Measurements from ENCODE around the gene MAP1LC3B.

The MAP1LC3B gene

GRCh38 chr16:87391950-87392820 lies at the start of gene MAP1LC3B:
MAP1LC3B (plus strand) TSS chr16:87392336; CDS start chr16:87392428, 92 bp downstream.
- peak within 1 kb of the TSS; percentile 87 to 92 for H3K4me3 Mint-ChIP-seq
- H3K9me3 Mint-ChIP-seq: no peaks in the 10 kb centered on the region
- DNase-seq (peak; percentile 99), ATAC-seq (replicated peaks) (peak; percentile 69 to 76)
- H3K27ac Mint-ChIP-seq: peak within 1 kb of the TSS; percentile 97
- peaks cover 2 to 9% of the 10 kb centered on the region in 2 donors for H3K36me3 Mint-ChIP-seq
- peaks cover 34 to 58% of the 10 kb centered on the region in 2 donors for H3K4me1 Mint-ChIP-seq
- no peaks in the 10 kb centered on the region for H3K27me3 Mint-ChIP-seq

GRCh38 chr16:87342504-87342903 lies 49.6 kb upstream of the MAP1LC3B start:
- ATAC-seq (replicated peaks) (no peak), DNase-seq (no peak)
- H3K27me3 Mint-ChIP-seq: no peaks in the 10 kb centered on the region
- no peak overlapping the region for H3K27ac Mint-ChIP-seq
- peaks cover 10 to 12% of the 10 kb centered on the region in 2 donors for H3K4me1 Mint-ChIP-seq
- H3K36me3 Mint-ChIP-seq: peaks cover 59 to 62% of the 10 kb centered on the region in 2 donors
- peaks cover 0 to 2% of the 10 kb centered on the region in 2 donors for H3K9me3 Mint-ChIP-seq
- H3K4me3 Mint-ChIP-seq: no peak overlapping the region

GRCh38 chr16:87342978-87343752 lies 49.0 kb upstream of the MAP1LC3B start:
- peaks cover 10 to 11% of the 10 kb centered on the region in 2 donors for H3K4me1 Mint-ChIP-seq
- H3K27ac Mint-ChIP-seq: peak overlapping the region; percentile 14
- ATAC-seq (replicated peaks) (no peak), DNase-seq (no peak)
- no peak overlapping the region for H3K4me3 Mint-ChIP-seq
- peaks cover 59 to 64% of the 10 kb centered on the region in 2 donors for H3K36me3 Mint-ChIP-seq
- H3K27me3 Mint-ChIP-seq: no peaks in the 10 kb centered on the region
- H3K9me3 Mint-ChIP-seq: peaks cover 0 to 2% of the 10 kb centered on the region in 2 donors

- DNase-seq: no peak
- H3K9me3 Mint-ChIP-seq: peaks cover 0 to 2% of the 10 kb centered on the region in 2 donors
- H3K4me1 Mint-ChIP-seq: peaks cover 10% of the 10 kb centered on the region in 2 donors
- H3K27ac Mint-ChIP-seq: peak overlapping the region; percentile 25
- H3K36me3 Mint-ChIP-seq: peaks cover 63 to 67% of the 10 kb centered on the region in 2 donors
- ATAC-seq (replicated peaks): no peak
- H3K27me3 Mint-ChIP-seq: no peaks in the 10 kb centered on the region
- no peak overlapping the region for H3K4me3 Mint-ChIP-seq
Measured at GRCh38 chr16:87343753-87344050, 48.4 kb upstream of the MAP1LC3B start.

- Mint-ChIP-seq H3K4me1 (peaks cover 7 to 10% of the 10 kb centered on the region in 2 donors), H3K27me3 (no peaks in the 10 kb centered on the region), H3K36me3 (peaks cover 58 to 66% of the 10 kb centered on the region in 2 donors), H3K9me3 (no peaks in the 10 kb centered on the region), H3K27ac (no peak overlapping the region), H3K4me3 (no peak overlapping the region)
- no peak for ATAC-seq (replicated peaks)
- no peak for DNase-seq
Measured at GRCh38 chr16:87344165-87344930, 47.8 kb upstream of the MAP1LC3B start.

- Mint-ChIP-seq H3K27ac (peak overlapping the region; percentile 94), H3K4me3 (peak overlapping the region in 1 of 2 donors; percentile 44), H3K36me3 (peaks cover 53 to 64% of the 10 kb centered on the region in 2 donors), H3K4me1 (peaks cover 10% of the 10 kb centered on the region in 2 donors), H3K9me3 (no peaks in the 10 kb centered on the region), H3K27me3 (no peaks in the 10 kb centered on the region)
- peak; percentile 11 for DNase-seq
- ATAC-seq (replicated peaks): peak; percentile 77 to 79
Measured at GRCh38 chr16:87344931-87345631, 47.1 kb upstream of the MAP1LC3B start.

- ATAC-seq (replicated peaks) (no peak), DNase-seq (no peak)
- Mint-ChIP-seq H3K4me3 (peak overlapping the region in 1 of 2 donors; percentile 44), H3K27ac (peak overlapping the region; percentile 94), H3K27me3 (no peaks in the 10 kb centered on the region), H3K4me1 (peaks cover 10% of the 10 kb centered on the region in 2 donors), H3K9me3 (no peaks in the 10 kb centered on the region), H3K36me3 (peaks cover 52 to 58% of the 10 kb centered on the region in 2 donors)
Measured at GRCh38 chr16:87345726-87346424, 46.3 kb upstream of the MAP1LC3B start.

GRCh38 chr16:87346517-87347060 lies 45.5 kb upstream of the MAP1LC3B start:
- Mint-ChIP-seq H3K27me3 (no peaks in the 10 kb centered on the region), H3K9me3 (no peaks in the 10 kb centered on the region), H3K4me1 (peaks cover 10% of the 10 kb centered on the region in 2 donors), H3K27ac (no peak overlapping the region), H3K4me3 (no peak overlapping the region), H3K36me3 (peaks cover 52 to 55% of the 10 kb centered on the region in 2 donors)
- DNase-seq: no peak
- no peak for ATAC-seq (replicated peaks)

GRCh38 chr16:87347932-87348615 lies 44.1 kb upstream of the MAP1LC3B start:
- DNase-seq (no peak), ATAC-seq (replicated peaks) (no peak)
- H3K36me3 Mint-ChIP-seq: peaks cover 44 to 45% of the 10 kb centered on the region in 2 donors
- no peaks in the 10 kb centered on the region for H3K27me3 Mint-ChIP-seq
- no peak overlapping the region for H3K4me3 Mint-ChIP-seq
- H3K27ac Mint-ChIP-seq: peak overlapping the region; percentile 75
- no peaks in the 10 kb centered on the region for H3K9me3 Mint-ChIP-seq
- peaks cover 10% of the 10 kb centered on the region in 2 donors for H3K4me1 Mint-ChIP-seq

- Mint-ChIP-seq H3K9me3 (no peaks in the 10 kb centered on the region), H3K4me3 (no peak overlapping the region), H3K27ac (no peak overlapping the region), H3K4me1 (peaks cover 10% of the 10 kb centered on the region in 2 donors), H3K36me3 (peaks cover 41 to 42% of the 10 kb centered on the region in 2 donors), H3K27me3 (no peaks in the 10 kb centered on the region)
- DNase-seq: no peak
- ATAC-seq (replicated peaks): no peak
Measured at GRCh38 chr16:87348616-87349157, 43.4 kb upstream of the MAP1LC3B start.

- ATAC-seq (replicated peaks) (no peak), DNase-seq (no peak)
- Mint-ChIP-seq H3K4me3 (no peak overlapping the region), H3K9me3 (no peaks in the 10 kb centered on the region), H3K4me1 (peaks cover 8 to 10% of the 10 kb centered on the region in 2 donors), H3K27me3 (no peaks in the 10 kb centered on the region), H3K27ac (no peak overlapping the region), H3K36me3 (peaks cover 32 to 37% of the 10 kb centered on the region in 2 donors)
Measured at GRCh38 chr16:87350031-87350430, 42.1 kb upstream of the MAP1LC3B start.

- H3K27ac Mint-ChIP-seq: no peak overlapping the region
- H3K4me1 Mint-ChIP-seq: peaks cover under 1 to 4% of the 10 kb centered on the region in 2 donors
- no peak overlapping the region for H3K4me3 Mint-ChIP-seq
- no peak for ATAC-seq (replicated peaks)
- no peaks in the 10 kb centered on the region for H3K27me3 Mint-ChIP-seq
- peaks cover 28 to 35% of the 10 kb centered on the region in 2 donors for H3K36me3 Mint-ChIP-seq
- H3K9me3 Mint-ChIP-seq: no peaks in the 10 kb centered on the region
- DNase-seq: no peak
Measured at GRCh38 chr16:87350681-87351319, 41.3 kb upstream of the MAP1LC3B start.

All from stimulated activated naive B cell treated with anti-CD40 and anti-IgM and Interleukin-4, amounts not matched to agents 10 μg/mL and 1 μg/mL and 100 μg/mL, for 72 hours (primary cell).